Spleen (tissue), 11 donors: ENCODE measurements around the gene FAHD1. TPM values are rescaled to one million over a fixed set of nuclear protein-coding genes. Genes with fewer than 3 reads are reported as not detected.

Experiments used
- DNase-seq: peaks from one replicate; pipeline ENCODE4 v3.0.0-alpha.2; 2020
- H3K27ac ChIP-seq, 8 donors: fragments of 200-600 bp; sonication (generic) in 7 of 8; 1 replicate in 4 of 8; 2 replicates in 4 of 8; pipeline versions ENCODE4 v1.5.0 to v1.8.0; 2016 to 2021; ENCODE audit warnings: inconsistent platforms in 4 of 8, mild to moderate bottlenecking in 4 of 8, moderate library complexity in 1 of 8
- H3K27me3 ChIP-seq, 7 donors: fragments of 200-600 bp; sonication (generic) in 6 of 7; replicated peaks in 1 of 7; 1 replicate in 4 of 7; 2 replicates in 3 of 7; pipeline versions ENCODE4 v1.5.0 to v1.8.0; 2016 to 2021; ENCODE audit warnings: inconsistent platforms in 3 of 7, mild to moderate bottlenecking in 1 of 7
- H3K36me3 ChIP-seq, 6 donors: fragments of 200-600 bp; sonication (generic) in 5 of 6; 1 replicate in 4 of 6; 2 replicates in 2 of 6; pipeline versions ENCODE4 v1.5.0 to v1.8.0; 2016 to 2021; ENCODE audit warnings: inconsistent platforms in 2 of 6
- H3K4me1 ChIP-seq, 6 donors: fragments of 200-600 bp; sonication (generic) in 5 of 6; 1 replicate in 3 of 6; 2 replicates in 3 of 6; pipeline versions ENCODE4 v1.5.0 to v1.8.0; 2016 to 2021; ENCODE audit warnings: inconsistent platforms in 3 of 6
- H3K4me3 ChIP-seq, 8 donors: fragments of 200-600 bp; sonication (generic) in 7 of 8; 1 replicate in 4 of 8; 2 replicates in 4 of 8; pipeline versions ENCODE4 v1.5.0 to v1.8.0; 2016 to 2021; ENCODE audit warnings: inconsistent platforms in 4 of 8, mild to moderate bottlenecking in 4 of 8, moderate library complexity in 2 of 8
- H3K9me3 ChIP-seq, 8 donors: fragments of 200-600 bp; sonication (generic) in 7 of 8; 1 replicate in 4 of 8; 2 replicates in 4 of 8; pipeline versions ENCODE4 v1.5.0 to v1.8.0; 2016 to 2021; ENCODE audit warnings: inconsistent platforms in 4 of 8
- CTCF ChIP-seq, 11 experiments: fragments of 200-600 bp in 7 of 11; fragments of 450-650 bp in 4 of 11; sonication (generic) in 4 of 11; IDR thresholded peaks in 8 of 11; conservative IDR thresholded peaks in 3 of 11; 1 replicate in 7 of 11; 2 replicates in 4 of 11; pipeline versions ENCODE4 v1.4.0 to v1.8.0; 2016 to 2021; ENCODE audit warnings: antibody characterized with exemption in 11 of 11, inconsistent platforms in 4 of 11, mild to moderate bottlenecking in 1 of 11
- POLR2A ChIP-seq, 3 donors: fragments of 450-650 bp; IDR thresholded peaks; one replicate each; pipeline ENCODE4 v1.5.1; 2017; ENCODE audit warnings: antibody characterized with exemption in 3 of 3, mild to moderate bottlenecking in 1 of 3
- POLR2AphosphoS5 ChIP-seq, 3 donors: sonication (generic); formaldehyde crosslinking; IDR thresholded peaks; one replicate each; pipeline ENCODE4 v1.5.1; 2017; ENCODE audit warnings: antibody characterized with exemption in 3 of 3
- WGBS, 5 donors: extraction: QIAGEN DNeasy Blood & Tissue Kit in 3 of 5; methylation state at CpG; one replicate each; pipeline versions ENCODE4 v1.1.5 to v1.1.7; 2013 to 2018; 5-methylcytosine and 5-hydroxymethylcytosine counted together
- intact Hi-C: fragments of 100-400 bp; cut with DNase I; formaldehyde crosslinking; loops from one replicate; pipeline ENCODE4 v1.15.0; 2023; ENCODE audit warnings: low total_unique reads
- polyA plus RNA-seq, 3 donors: library from polyadenylated mRNA; stranded (reverse); fragments of 200-250 nt; gene quantifications; one replicate each; pipeline ENCODE4 v1.2.1, GENCODE V29; 2013
- total RNA-seq, 7 donors: library from RNA; depleted of rRNA in 3 of 7; stranded (reverse); fragments of >200 nt in 3 of 7; fragmentation: NEBNext Ultra II Directional in 4 of 7; extraction: Animal tissue kit (Norgen Biotek cat#: 25700) in 4 of 7; gene quantifications; one replicate each; pipeline versions ENCODE4 v1.1.0 to v1.2.1, GENCODE V29; 2016 to 2021
- donor health status: healthy with polysubstance abuse.
- donor health status: DM: no; HTN: no; CAD: no; lungs with moderate emphysema.
- donor health status: DM: no; HTN: no; CAD: no.
- donor health status: Bipolar disorder and iron deficiency.
- donor health status: healthy.
- donor health status: DM: no; HTN: no; CAD: no.
- donor health status: DM: yes; HTN: yes; CAD: no.

Gene FAHD1
- total and polyA plus RNA-seq, 10 donors = 9.5 to 34.9 (median 16.6) TPM

GRCh38 chr16:1790261-1790610 is 36.8 kb upstream of the FAHD1 start:
- H3K9me3 ChIP-seq = no peaks in the 10 kb centered on the region
- no peak overlapping the region for H3K27ac ChIP-seq
- no peak overlapping the region for H3K4me3 ChIP-seq
- intact Hi-C loops = no loop called here
- WGBS, 5 donors = 93 to 96% (median 93%) methylated on average over 15 of the region's 15 CpGs
- H3K36me3 ChIP-seq = peaks cover 0 to 76% (median 55%) of the 10 kb centered on the region in 6 donors
- TF ChIP-seq POLR2AphosphoS5 (IDR thresholded peaks at IDR 0.05) (no peak), POLR2A (IDR thresholded peaks at IDR 0.05) (no peak)
- H3K4me1 ChIP-seq = peaks cover 0 to 20% (median 7%) of the 10 kb centered on the region in 6 donors
- DNase-seq = no peak
- no peaks in the 10 kb centered on the region for H3K27me3 ChIP-seq

- TF ChIP-seq POLR2A (IDR thresholded peaks at IDR 0.05) (no peak), POLR2AphosphoS5 (IDR thresholded peaks at IDR 0.05) (no peak), CTCF (IDR thresholded peaks at IDR 0.05 in 8 of 11, conservative IDR thresholded peaks at IDR 0.05 in 3 of 11) (no peak)
These were observed 36.3 kb upstream of the FAHD1 start for GRCh38 chr16:1790611-1791255.

GRCh38 chr16:1791256-1791942 is 35.6 kb upstream of the FAHD1 start:
- peak; percentile 64 for DNase-seq
- Histone ChIP-seq H3K27ac (no peak overlapping the region), H3K27me3 (no peaks in the 10 kb centered on the region), H3K4me3 (no peak overlapping the region), H3K9me3 (no peaks in the 10 kb centered on the region), H3K36me3 (peaks cover 0 to 65% (median 53%) of the 10 kb centered on the region in 6 donors), H3K4me1 (peaks cover 0 to 10% (median 2%) of the 10 kb centered on the region in 6 donors)
- 92 to 96% (median 95%) methylated on average over 35 to 53 of the region's 53 CpGs for WGBS, 5 donors
- intact Hi-C loops = no loop called here
- no peak for TF ChIP-seq POLR2A (IDR thresholded peaks at IDR 0.05)
- no peak for TF ChIP-seq CTCF (IDR thresholded peaks at IDR 0.05 in 8 of 11, conservative IDR thresholded peaks at IDR 0.05 in 3 of 11)
- TF ChIP-seq POLR2AphosphoS5 (IDR thresholded peaks at IDR 0.05) = no peak

More at GRCh38 chr16:1790611-1791255, 36.3 kb upstream of the FAHD1 start:
- no peak overlapping the region for H3K27ac ChIP-seq
- H3K27me3 ChIP-seq = no peaks in the 10 kb centered on the region
- no peaks in the 10 kb centered on the region for H3K9me3 ChIP-seq
- peaks cover 0 to 15% (median 5%) of the 10 kb centered on the region in 6 donors for H3K4me1 ChIP-seq
- H3K4me3 ChIP-seq = no peak overlapping the region
- intact Hi-C loops = no loop called here
- peak; percentile 67 for DNase-seq
- peaks cover 0 to 71% (median 55%) of the 10 kb centered on the region in 6 donors for H3K36me3 ChIP-seq
- 89 to 94% (median 94%) methylated on average over 35 to 44 of the region's 44 CpGs for WGBS, 5 donors

GRCh38 chr16:1791943-1792812 is 34.8 kb upstream of the FAHD1 start:
- H3K9me3 ChIP-seq = peaks cover 0 to 5% (median 2%) of the 10 kb centered on the region in 8 donors
- WGBS, 5 donors = 90 to 94% (median 92%) methylated on average over 37 to 59 of the region's 59 CpGs
- peaks cover 0 to 2% (median 0%) of the 10 kb centered on the region in 6 donors for H3K4me1 ChIP-seq
- H3K27me3 ChIP-seq = no peaks in the 10 kb centered on the region
- TF ChIP-seq POLR2AphosphoS5 (IDR thresholded peaks at IDR 0.05) (no peak), POLR2A (IDR thresholded peaks at IDR 0.05) (no peak), CTCF (IDR thresholded peaks at IDR 0.05 in 8 of 11, conservative IDR thresholded peaks at IDR 0.05 in 3 of 11) (no peak)
- peak; percentile 65 for DNase-seq
- intact Hi-C loops = no loop called here
- no peak overlapping the region for H3K27ac ChIP-seq
- no peak overlapping the region for H3K4me3 ChIP-seq
- H3K36me3 ChIP-seq = peaks cover 0 to 57% (median 45%) of the 10 kb centered on the region in 6 donors
